Posterior vena cava (tissue), 2 donors: ENCODE results near the gene CDH24. TPM values are rescaled to one million over a fixed set of nuclear protein-coding genes. Genes with fewer than 3 reads are reported as not detected.
"Not testable (repeated sequence)": the region's sequence is repeated elsewhere in the genome, so short reads cannot be mapped to it uniquely, and the experiment has no call there.

ENCODE experiments used
- DNase-seq: peaks from one replicate; pipeline ENCODE4 v3.0.0-alpha.2; 2020; ENCODE audit warnings: low spot score
- intact Hi-C, 2 donors: fragments of 100-400 bp; cut with DNase I; formaldehyde crosslinking; loops; one replicate each; pipeline versions ENCODE4 v1.14.1 to v1.14.2; 2022 to 2023
- total RNA-seq, 2 donors: library from RNA; stranded (reverse); fragmentation: NEBNext Ultra II Directional; extraction: Animal tissue kit (Norgen Biotek cat#: 25700); gene quantifications; one replicate each; pipeline ENCODE4 v1.2.1, GENCODE V29; 2021
- donor health status: DM: yes; HTN: yes; CAD: no.
- donor health status: DM: yes; HTN: yes; CAD: no.

CDH24 gene
- total RNA-seq, 2 donors from 2014 or later = 1.8 to 2.9 TPM

DNA sequence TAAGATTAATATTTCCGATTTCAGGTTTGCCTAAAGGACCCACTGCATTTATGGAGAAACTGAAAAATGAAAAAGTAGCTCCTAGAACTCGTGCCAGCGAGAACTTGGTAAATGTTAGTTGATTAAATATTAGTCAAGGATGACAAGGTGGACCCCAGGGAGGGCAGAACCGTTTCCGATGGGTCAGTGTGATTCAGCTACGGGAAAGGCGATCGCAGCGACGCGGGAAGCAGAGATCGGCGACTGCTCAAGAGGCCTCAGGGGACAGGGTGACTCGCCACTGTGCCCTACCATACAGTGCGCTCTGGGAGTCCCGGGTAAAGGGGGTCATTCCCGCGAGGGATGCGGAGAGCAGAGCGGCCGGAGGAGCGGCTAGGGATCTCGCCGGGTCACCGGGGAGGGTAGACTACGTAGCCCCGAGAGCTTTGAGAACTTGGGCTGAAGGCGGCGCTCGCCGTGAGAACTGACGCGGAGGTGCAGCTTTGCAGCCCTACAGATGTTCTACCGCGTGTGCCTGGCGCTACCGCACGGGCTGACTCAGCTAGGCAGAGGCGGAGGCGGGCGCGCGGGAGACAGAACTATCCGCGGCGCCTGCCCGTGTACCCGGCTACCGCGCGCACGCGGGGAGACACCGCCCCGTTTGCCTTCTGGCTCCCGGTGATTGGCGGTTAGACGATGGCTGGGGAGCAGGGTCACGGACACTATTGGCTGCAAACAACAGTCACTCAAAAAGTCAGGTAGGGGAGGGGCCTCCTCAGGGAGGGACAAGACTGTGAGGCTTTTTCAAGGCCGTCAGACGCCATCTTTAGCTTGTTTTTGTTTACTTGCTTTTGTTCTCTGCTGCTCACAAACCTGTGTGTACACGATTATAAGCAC, 50.5 kb downstream of the CDH24 start:
- intact Hi-C loops = no loop called here
- peak; percentile 98 for DNase-seq

DNA sequence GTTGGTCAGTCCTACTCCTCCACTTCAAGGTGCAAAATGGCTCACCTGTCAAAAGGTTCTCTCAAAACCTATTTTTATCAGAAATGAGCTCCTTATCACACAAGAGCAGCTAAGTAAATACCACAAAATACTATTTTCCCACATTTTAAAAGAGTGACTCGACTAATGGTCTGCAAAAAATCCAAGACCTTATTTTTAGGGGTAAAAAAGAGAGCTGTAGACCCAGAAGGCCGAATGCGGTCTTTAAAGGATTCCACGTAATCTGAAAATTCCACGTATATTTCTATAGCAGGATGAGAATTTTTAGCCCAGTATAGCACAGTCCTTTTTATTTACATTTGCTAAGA, 51.2 kb downstream of the CDH24 start:
- intact Hi-C loops = no loop called here
- no peak for DNase-seq

DNA sequence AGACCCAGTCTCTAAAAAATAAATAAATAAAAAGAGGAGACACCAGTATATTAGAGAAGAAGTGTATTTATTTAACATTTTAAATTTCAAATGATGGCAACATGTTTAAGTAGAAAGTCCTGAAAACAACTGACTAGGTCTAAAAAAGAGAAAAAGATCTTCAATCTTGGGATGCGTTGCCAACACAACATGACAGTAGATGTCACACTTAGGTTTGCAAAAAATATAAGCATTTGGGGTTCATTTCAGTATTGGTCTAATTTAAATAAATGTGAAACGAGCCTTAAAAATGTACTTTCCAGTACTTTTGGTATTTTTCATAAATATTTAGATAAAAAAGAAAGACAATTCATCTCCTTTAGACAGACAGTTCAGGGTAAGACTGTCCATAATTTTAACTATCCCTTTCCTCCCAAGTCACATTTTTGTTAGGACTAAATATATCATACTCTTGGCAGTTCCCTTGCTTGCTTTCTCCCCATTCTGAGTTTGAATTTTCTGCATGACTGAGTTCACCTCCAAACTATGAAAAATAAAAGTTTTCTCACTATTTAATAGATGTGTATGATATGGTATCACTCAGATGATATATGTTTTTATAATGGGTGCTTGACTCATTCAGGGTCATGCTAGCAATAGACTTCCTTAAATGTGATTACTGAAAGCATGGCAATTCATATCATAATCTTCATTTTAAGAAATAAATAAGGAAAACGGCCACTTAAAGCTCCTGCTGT, 51.7 kb downstream of the CDH24 start:
- no peak for DNase-seq
- intact Hi-C loops = no loop called here

DNA sequence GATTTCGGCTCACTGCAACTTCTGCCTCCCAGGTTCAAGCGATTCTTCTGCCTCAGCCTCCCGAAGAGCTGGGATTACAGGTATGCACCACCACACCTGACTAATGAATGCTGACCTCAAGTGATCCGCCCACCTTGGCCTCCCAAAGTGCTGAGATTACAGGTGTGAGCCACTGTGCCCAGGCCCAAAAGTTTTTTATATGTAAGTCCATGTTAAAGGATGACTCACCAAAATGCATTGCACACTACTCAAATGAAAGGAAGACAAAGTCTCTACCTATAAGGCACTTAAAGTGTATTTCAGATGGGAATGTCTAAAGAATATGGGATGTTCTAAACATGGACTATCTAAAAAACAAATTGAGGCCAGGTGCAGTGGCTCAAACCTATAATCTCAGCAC, 53.0 kb downstream of the CDH24 start:
- intact Hi-C loops = not testable (repeated sequence)

DNA sequence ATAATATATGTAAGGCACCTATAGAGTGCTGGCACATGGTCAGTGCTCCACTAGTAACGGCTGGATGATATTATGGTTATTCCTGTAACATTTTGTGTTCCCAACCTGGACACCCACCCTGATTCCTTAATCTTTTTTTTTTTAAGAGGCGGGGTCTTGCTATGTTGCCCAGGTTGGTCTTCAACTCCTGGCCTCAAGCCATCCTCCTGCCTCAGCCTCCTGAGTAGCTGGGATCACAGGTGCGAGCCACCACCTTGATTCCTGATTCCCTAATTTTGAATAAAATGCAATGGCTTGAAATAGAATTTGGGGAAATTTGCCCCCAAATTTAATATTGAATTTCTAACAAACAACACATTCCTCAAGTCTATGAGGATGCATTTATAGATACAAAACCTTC, 54.7 kb downstream of the CDH24 start:
- DNase-seq = no peak
- intact Hi-C loops = no loop called here

More for the DNA sequence above, 53.0 kb downstream of the CDH24 start:
- DNase-seq = not testable (repeated sequence)

DNA sequence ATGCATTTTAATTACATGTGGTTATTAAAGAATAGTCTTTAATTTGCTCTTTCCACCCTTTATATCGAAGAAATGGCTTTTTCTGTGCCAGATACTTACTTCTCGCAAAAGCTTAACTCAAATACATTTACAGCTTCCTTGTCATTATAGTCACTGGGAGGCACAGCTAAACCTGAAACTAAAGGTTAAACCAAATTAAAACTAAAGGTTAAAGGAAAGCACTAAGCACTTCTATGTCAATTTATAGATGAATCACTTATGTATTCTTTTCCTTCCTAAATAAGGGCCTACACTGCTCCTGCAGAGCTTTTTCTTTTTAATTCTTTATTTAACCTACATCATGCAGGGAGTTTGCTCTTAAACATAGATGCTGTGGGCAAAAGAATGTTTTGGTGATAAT, 56.5 kb downstream of the CDH24 start:
- no peak for DNase-seq
- intact Hi-C loops = no loop called here

DNA sequence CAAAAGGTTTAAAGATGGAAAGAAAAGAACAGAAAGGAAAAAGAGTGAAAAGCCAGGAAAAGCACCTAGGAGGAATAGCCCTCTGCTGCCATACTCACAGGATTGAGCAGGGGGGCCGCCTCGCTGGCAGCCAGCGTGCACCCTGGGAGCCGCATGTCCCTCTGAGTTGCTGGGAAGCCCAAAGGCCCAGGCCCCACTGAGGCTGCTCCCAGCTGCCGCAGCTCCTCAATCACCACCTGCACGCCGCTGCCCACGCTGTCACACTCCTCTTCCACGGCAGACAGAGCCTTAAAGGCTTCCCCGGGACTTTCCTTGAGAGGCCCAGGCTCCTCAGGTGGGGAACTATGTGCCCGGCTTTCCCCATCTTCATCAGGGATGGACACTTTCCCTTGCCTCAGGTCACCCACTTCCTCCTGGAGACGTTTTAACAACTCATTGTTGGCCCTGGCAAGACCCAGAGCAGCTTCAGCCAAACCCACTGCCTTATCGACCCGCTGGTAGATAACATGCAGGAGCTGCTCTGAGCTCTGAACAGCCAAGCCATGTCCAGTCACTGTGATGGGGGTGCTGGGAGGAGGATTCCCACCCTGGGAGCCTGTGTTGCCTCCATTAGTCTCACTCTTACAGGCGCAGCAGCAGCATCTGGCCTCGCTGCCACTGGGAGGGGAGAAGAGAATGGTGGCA, 58.8 kb downstream of the CDH24 start:
- no peak for DNase-seq
- intact Hi-C loops = loop anchor here in 1 of 2 donors (10.0 kb wide), 1 partner anchor 444 kb away; no protein-coding TSS in a partner anchor

DNA sequence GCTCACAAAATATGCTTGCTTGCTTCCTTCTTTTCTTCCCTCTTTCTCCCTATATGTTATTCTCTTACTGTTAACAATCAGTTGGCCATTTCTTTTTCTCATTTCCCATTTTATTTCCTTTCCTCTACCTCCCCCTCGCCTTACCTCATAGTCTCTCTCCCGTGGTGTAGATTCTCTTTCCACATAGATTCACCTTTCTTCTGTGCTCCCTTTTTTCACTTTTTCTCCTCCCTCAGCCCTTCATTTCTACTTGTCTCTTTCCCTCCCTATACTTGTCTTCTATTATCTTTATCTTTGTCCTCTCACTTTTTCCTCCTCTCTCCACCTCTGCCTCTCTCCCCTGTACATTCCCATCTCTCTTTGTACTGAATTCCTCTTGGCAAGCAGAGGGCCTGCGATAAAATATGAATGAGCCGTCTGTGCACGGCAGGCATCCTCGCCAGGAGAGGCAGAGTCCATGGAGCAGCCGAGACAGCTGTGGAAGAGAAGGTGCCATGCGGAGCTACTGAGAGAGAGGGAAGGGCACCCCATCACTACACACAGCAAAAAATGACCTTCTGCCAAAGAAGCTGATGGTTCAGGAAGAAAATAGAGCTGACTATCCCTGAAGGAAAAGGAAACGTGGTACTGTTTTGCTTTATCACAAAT, 59.5 kb downstream of the CDH24 start:
- no peak for DNase-seq

More for the DNA sequence above, 59.5 kb downstream of the CDH24 start:
- intact Hi-C loops = loop anchor here in 1 of 2 donors (10.0 kb wide), 1 partner anchor 443 kb away; no protein-coding TSS in a partner anchor

Other genes starting within 250 kb of the CDH24 start
- gene SLC7A7, start 242.1 kb downstream of the CDH24 start, total RNA-seq = 10 to 100 TPM; 11.4 to 17.5 TPM
- gene MRPL52, start 227.6 kb downstream of the CDH24 start, total RNA-seq = 10 to 100 TPM; 58.5 to 58.9 TPM
- 100 to 1,000 TPM; 229 to 234 TPM for gene MMP14, start 220.9 kb downstream of the CDH24 start, total RNA-seq
- 100 to 1,000 TPM; 129 to 139 TPM for gene LRP10, start 185.8 kb downstream of the CDH24 start, total RNA-seq
- under 1 TPM; 0.23 to 0.43 TPM for gene REM2, start 174.3 kb downstream of the CDH24 start, total RNA-seq
- gene RBM23, start 138.4 kb downstream of the CDH24 start, total RNA-seq = 10 to 100 TPM; 53.8 to 62.2 TPM
- gene PRMT5, start 128.1 kb downstream of the CDH24 start, total RNA-seq = 10 to 100 TPM; 44.9 to 45.9 TPM
- 10 to 100 TPM; 18.0 to 29.2 TPM for gene HAUS4, start 100.4 kb downstream of the CDH24 start, total RNA-seq
- 1 to 10 TPM; 5.1 to 6.4 TPM for gene AJUBA, start 75.0 kb downstream of the CDH24 start, total RNA-seq
- 1 to 10 TPM; 3.8 to 5.7 TPM for gene C14orf93, start 47.4 kb downstream of the CDH24 start, total RNA-seq
- gene PSMB5, start 22.6 kb downstream of the CDH24 start, total RNA-seq = 10 to 100 TPM; 71.5 to 78.8 TPM
- not detected for gene PSMB11, start 15.3 kb downstream of the CDH24 start, total RNA-seq
- gene ACIN1, start 37.6 kb upstream of the CDH24 start, total RNA-seq = 100 to 1,000 TPM in 1 of 2 donors, 10 to 100 TPM in 1; 85.9 to 112 TPM
- gene C14orf119, start 38.0 kb upstream of the CDH24 start, total RNA-seq = 10 to 100 TPM; 35.2 to 38.7 TPM
- gene CIROP, start 47.5 kb upstream of the CDH24 start, total RNA-seq = not detected
- gene CEBPE, start 61.7 kb upstream of the CDH24 start, total RNA-seq = under 1 TPM in 1 of 2 donors, not detected in 1; 0.19 TPM
- 10 to 100 TPM; 17.4 to 31.0 TPM for gene SLC7A8, start 126.1 kb upstream of the CDH24 start, total RNA-seq
- not detected for gene RNF212B, start 180.4 kb upstream of the CDH24 start, total RNA-seq
- gene HOMEZ, start 228.6 kb upstream of the CDH24 start, total RNA-seq = 1 to 10 TPM; 4.9 to 5.2 TPM
- gene PPP1R3E, start 245.3 kb upstream of the CDH24 start, total RNA-seq = 1 to 10 TPM; 8.5 to 9.1 TPM
- gene BCL2L2, start 249.3 kb upstream of the CDH24 start, total RNA-seq = 10 to 100 TPM; 65.6 to 81.7 TPM